Thoracic aorta (tissue), 2 donors: Measurements from ENCODE around the gene CXCL8. TPM values are rescaled to one million over a fixed set of nuclear protein-coding genes. Genes with fewer than 3 reads are reported as not detected.
"Not testable (repeated sequence)": the region's sequence is repeated elsewhere in the genome, so short reads cannot be mapped to it uniquely, and the experiment has no call there.

Experiments
- ATAC-seq: fragments of 150-250 bp; one replicate; pipeline ENCODE4 v1.8.0; 2017; ENCODE audit warnings: low read depth; ENCODE audit not compliant: insufficient number of reproducible peaks, low FRiP score
- DNase-seq: peaks from one replicate; pipeline ENCODE4 v3.0.0-alpha.2; 2020; ENCODE audit warnings: low spot score
- H3K27ac ChIP-seq, 2 donors: fragments of 200-600 bp; sonication (generic); 1 replicate in 1 of 2; 2 replicates in 1 of 2; pipeline ENCODE4 v1.5.1; 2016; ENCODE audit warnings: mild to moderate bottlenecking in 2 of 2, moderate library complexity in 2 of 2
- H3K27me3 ChIP-seq: fragments of 200-600 bp; sonication (generic); replicated peaks from 2 replicates; pipeline ENCODE4 v1.6.0; 2016; ENCODE audit warnings: mild to moderate bottlenecking; ENCODE audit not compliant: insufficient read depth
- H3K36me3 ChIP-seq: fragments of 200-600 bp; sonication (generic); one replicate; pipeline ENCODE4 v1.5.1; 2016
- H3K4me1 ChIP-seq, 2 donors: fragments of 200-600 bp; sonication (generic); 1 replicate in 1 of 2; 2 replicates in 1 of 2; pipeline versions ENCODE4 v1.5.1 to v1.6.0; 2016; ENCODE audit warnings: low read depth in 2 of 2, mild to moderate bottlenecking in 1 of 2; ENCODE audit not compliant: control insufficient read depth in 1 of 2
- H3K4me3 ChIP-seq: fragments of 200-600 bp; sonication (generic); 2 replicates; pipeline ENCODE4 v1.5.1; 2016; ENCODE audit warnings: mild to moderate bottlenecking
- H3K9me3 ChIP-seq: fragments of 200-600 bp; sonication (generic); 2 replicates; pipeline ENCODE4 v1.5.1; 2016
- CTCF ChIP-seq: fragments of 200-600 bp; sonication (generic); IDR thresholded peaks from one replicate; pipeline ENCODE4 v1.5.1; 2019; ENCODE audit warnings: antibody characterized with exemption
- total RNA-seq, 2 donors: library from RNA; depleted of rRNA; stranded (reverse); fragments of >200 nt; gene quantifications; one replicate each; pipeline versions ENCODE4 v1.1.0 to v1.2.3, GENCODE V29; 2016

The CXCL8 gene
- total RNA-seq, result 1 to 10 TPM; 5.4 to 6.9 TPM

DNA sequence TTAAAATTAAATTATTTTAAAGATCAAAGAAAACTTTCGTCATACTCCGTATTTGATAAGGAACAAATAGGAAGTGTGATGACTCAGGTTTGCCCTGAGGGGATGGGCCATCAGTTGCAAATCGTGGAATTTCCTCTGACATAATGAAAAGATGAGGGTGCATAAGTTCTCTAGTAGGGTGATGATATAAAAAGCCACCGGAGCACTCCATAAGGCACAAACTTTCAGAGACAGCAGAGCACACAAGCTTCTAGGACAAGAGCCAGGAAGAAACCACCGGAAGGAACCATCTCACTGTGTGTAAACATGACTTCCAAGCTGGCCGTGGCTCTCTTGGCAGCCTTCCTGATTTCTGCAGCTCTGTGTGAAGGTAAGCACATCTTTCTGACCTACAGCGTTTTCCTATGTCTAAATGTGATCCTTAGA, at the start of gene CXCL8:
TSS of gene CXCL8 (plus strand) at position 217 of the 426 bp plus-strand sequence. CDS start at position 307, 90 bp downstream.
- no peaks in the 10 kb centered on the region for H3K9me3 ChIP-seq
- DNase-seq, result no peak
- H3K27me3 ChIP-seq, result no peaks in the 10 kb centered on the region
- H3K4me3 ChIP-seq, result no peak within 1 kb of the TSS
- no peak for ATAC-seq
- no peak within 1 kb of the TSS for H3K27ac ChIP-seq
- H3K36me3 ChIP-seq, result no peaks in the 10 kb centered on the region
- no peak for TF ChIP-seq CTCF
- peaks cover 0 to 2% of the 10 kb centered on the region in 2 donors for H3K4me1 ChIP-seq

- H3K9me3 ChIP-seq, H3K27me3 ChIP-seq, ATAC-seq, H3K36me3 ChIP-seq, H3K4me1 ChIP-seq, H3K27ac ChIP-seq, DNase-seq, H3K4me3 ChIP-seq: not testable (repeated sequence)
These were observed 49.2 kb upstream of the CXCL8 start for GRCh38 chr4:73691201-73691600.

DNA sequence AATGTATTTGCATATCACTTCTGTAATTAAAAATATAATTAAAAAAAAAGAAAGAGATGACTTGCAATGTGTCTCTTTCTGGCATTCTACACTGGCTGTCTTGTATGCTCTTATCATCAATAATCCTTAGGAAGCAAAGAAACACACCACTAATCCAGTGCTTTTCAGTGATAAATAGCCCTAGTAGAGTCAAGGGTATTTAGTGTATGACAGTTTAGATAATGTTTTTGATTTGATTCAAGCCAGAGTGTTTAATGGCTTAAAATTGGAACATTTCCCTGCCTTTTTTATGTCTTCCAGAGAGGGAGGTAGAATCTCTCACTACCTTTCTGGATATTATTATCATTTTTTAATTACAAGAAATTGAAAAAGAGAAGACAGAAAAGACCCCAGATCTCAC, 48.6 kb upstream of the CXCL8 start:
- DNase-seq, result no peak
- Histone ChIP-seq H3K36me3 (no peaks in the 10 kb centered on the region), H3K4me3 (no peak overlapping the region), H3K27ac (no peak overlapping the region), H3K9me3 (no peaks in the 10 kb centered on the region), H3K27me3 (no peaks in the 10 kb centered on the region), H3K4me1 (no peaks in the 10 kb centered on the region)
- no peak for ATAC-seq
- TF ChIP-seq CTCF, result no peak

GRCh38 chr4:73692254-73692653, 48.1 kb upstream of the CXCL8 start:
- Histone ChIP-seq H3K9me3 (no peaks in the 10 kb centered on the region), H3K4me1 (no peaks in the 10 kb centered on the region), H3K36me3 (no peaks in the 10 kb centered on the region), H3K27ac (no peak overlapping the region), H3K4me3 (no peak overlapping the region), H3K27me3 (no peaks in the 10 kb centered on the region)
- ATAC-seq (no peak), DNase-seq (no peak)
- TF ChIP-seq CTCF, result no peak

DNA sequence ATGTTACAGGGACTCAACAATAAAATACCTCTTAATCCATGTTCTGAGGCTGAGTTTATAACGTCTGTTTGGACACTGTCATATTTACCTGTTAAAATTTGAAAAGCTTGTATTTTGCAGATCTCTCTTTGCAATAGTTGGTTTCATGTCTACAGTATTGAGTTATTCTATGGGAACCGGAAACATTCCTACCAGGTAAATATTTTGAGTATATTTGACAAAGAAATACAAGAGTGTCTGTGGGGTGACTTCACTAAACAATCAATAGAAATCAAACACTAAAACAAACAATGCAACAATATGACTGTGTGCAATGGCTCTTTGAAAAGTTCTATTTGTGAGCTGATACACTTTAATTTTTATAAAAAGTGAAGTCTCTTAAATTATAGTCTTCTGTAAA, 47.7 kb upstream of the CXCL8 start:
- H3K27me3 ChIP-seq, result no peaks in the 10 kb centered on the region
- H3K36me3 ChIP-seq, result no peaks in the 10 kb centered on the region
- H3K4me1 ChIP-seq, result peaks cover 0 to under 1% of the 10 kb centered on the region in 2 donors
- TF ChIP-seq CTCF, result no peak
- no peaks in the 10 kb centered on the region for H3K9me3 ChIP-seq
- H3K4me3 ChIP-seq, result no peak overlapping the region
- ATAC-seq, result no peak
- DNase-seq, result no peak
- no peak overlapping the region for H3K27ac ChIP-seq

- H3K27ac ChIP-seq, result no peak overlapping the region
- H3K27me3 ChIP-seq, result no peaks in the 10 kb centered on the region
- no peaks in the 10 kb centered on the region for H3K36me3 ChIP-seq
- peaks cover 0 to 8% of the 10 kb centered on the region in 2 donors for H3K4me1 ChIP-seq
- TF ChIP-seq CTCF, result no peak
- no peaks in the 10 kb centered on the region for H3K9me3 ChIP-seq
- no peak for DNase-seq
- no peak overlapping the region for H3K4me3 ChIP-seq
- ATAC-seq, result no peak
These were observed 46.6 kb upstream of the CXCL8 start for GRCh38 chr4:73693811-73694210.
